ENCODE measurements around the gene ECHDC1. TPM values are rescaled to one million over a fixed set of nuclear protein-coding genes. Genes with fewer than 3 reads are reported as not detected.

Gene ECHDC1
- total and polyA plus RNA-seq, 4 donors = 28.8 to 66.2 (median 50.8) TPM

DNA sequence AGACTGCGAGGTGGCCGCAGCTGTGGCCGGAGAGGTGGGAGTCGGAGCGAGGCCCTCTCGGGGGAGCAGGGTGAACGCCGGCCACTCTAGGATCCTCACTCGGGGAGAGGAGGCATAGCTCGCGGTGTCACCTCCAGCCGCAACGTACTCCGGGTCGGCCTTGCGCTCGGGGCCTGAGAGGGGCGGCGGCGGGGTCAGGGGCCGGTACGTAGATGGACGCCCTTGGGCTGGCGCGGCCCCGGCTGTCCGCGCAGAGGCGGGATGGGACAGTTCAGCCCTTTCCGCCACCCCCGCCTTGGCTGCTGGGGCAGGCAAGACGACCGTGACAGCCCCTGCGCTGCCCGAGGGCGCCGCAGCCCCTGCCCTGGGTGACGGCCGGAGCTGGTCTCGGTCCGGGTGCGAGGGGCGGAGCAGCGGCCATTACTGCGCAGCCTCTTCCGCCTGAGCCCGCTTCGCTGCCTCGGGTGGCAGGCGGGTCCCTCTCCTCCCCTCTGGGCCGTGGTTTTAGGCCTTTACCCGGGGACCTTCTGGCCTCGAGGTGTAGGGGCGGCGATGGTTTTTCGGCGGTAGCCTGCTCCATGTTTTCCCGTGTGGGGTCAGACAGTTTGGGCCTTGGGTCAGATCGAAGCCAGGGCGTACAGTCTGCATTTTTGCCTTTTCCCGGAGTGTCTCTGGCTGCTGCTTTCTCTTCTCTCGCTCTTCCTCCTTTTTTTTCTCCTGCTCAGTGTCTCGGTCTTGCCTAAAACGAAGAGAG lies 76.3 kb downstream of the ECHDC1 start (continued):
- no peak for TF ChIP-seq ZBTB33 (IDR thresholded peaks at IDR 0.05)
- TF ChIP-seq EGR1 (IDR thresholded peaks at IDR 0.05; ENCODE audit: low read depth in 2 of 2) = no peak
- TF ChIP-seq GABPA (IDR thresholded peaks at IDR 0.05 in 1 of 2, conservative IDR thresholded peaks at IDR 0.05 in 1 of 2) = no peak

DNA sequence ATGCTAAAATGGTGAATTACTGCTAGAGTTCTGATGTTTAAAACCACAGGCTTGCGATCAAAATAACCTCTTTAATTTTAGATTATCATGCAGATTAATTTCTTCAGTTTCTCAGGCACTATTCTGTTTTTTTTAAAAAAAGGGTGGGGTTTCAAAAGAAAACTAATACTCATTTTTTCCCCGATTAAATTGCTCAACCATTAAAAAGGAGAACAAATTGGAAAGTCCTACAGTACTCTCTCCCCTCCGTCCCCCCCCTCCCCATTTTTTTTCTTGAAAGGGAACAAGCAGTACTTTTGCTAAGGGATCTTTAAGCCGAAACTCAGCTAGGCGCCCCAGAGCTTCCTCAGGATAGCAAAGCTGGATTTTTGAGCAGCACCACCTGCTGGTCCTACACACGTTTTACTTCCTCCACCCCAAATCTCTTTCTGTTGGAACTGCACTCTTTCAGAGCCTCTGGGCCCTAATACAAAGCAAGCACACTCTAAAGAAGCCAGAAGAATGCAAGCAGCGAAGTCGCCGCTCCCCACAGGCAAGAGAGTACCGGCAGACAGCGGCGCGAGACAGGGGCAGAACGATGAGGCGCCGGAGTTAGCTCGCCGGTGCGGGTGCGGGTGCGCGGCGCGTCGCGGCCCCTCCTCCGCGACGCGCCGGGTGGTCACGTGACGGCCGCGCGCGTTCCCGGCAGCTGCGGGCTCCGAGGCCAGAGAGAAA lies 77.1 kb downstream of the ECHDC1 start, which contains the start of gene RNF146:
TSS of gene RNF146 (plus strand) at position 687 of the 714 bp plus-strand sequence. CDS start 13,475 bp downstream, outside the sequence.
- TF ChIP-seq GABPA (IDR thresholded peaks at IDR 0.05 in 1 of 2, conservative IDR thresholded peaks at IDR 0.05 in 1 of 2) (no peak), CTCF (IDR thresholded peaks at IDR 0.05; ENCODE audit: low read depth, low read length, missing input control) (peak; percentile 70), TAF1 (conservative IDR thresholded peaks at IDR 0.05) (peak; percentile 49), FOXA1 (IDR thresholded peaks at IDR 0.05) (no peak), ATF3 (IDR thresholded peaks at IDR 0.05) (no peak), RXRA (IDR thresholded peaks at IDR 0.05) (no peak), FOXA2 (IDR thresholded peaks at IDR 0.05) (no peak), NR2F2 (IDR thresholded peaks at IDR 0.05) (peak; percentile 42), HNF4G (IDR thresholded peaks at IDR 0.05) (no peak), YY1 (IDR thresholded peaks at IDR 0.05) (no peak), RAD21 (IDR thresholded peaks at IDR 0.05) (peak; percentile 83 to 86), ZBTB33 (IDR thresholded peaks at IDR 0.05) (no peak), SP1 (IDR thresholded peaks at IDR 0.05) (peak; percentile 41), MAX (IDR thresholded peaks at IDR 0.05) (no peak), EGR1 (IDR thresholded peaks at IDR 0.05; ENCODE audit: low read depth in 2 of 2) (no peak), HNF4A (conservative IDR thresholded peaks at IDR 0.05) (peak in 1 of 2 donors; percentile 17), JUND (IDR thresholded peaks at IDR 0.05) (no peak)
- TF ChIP-seq, protein P1, sequence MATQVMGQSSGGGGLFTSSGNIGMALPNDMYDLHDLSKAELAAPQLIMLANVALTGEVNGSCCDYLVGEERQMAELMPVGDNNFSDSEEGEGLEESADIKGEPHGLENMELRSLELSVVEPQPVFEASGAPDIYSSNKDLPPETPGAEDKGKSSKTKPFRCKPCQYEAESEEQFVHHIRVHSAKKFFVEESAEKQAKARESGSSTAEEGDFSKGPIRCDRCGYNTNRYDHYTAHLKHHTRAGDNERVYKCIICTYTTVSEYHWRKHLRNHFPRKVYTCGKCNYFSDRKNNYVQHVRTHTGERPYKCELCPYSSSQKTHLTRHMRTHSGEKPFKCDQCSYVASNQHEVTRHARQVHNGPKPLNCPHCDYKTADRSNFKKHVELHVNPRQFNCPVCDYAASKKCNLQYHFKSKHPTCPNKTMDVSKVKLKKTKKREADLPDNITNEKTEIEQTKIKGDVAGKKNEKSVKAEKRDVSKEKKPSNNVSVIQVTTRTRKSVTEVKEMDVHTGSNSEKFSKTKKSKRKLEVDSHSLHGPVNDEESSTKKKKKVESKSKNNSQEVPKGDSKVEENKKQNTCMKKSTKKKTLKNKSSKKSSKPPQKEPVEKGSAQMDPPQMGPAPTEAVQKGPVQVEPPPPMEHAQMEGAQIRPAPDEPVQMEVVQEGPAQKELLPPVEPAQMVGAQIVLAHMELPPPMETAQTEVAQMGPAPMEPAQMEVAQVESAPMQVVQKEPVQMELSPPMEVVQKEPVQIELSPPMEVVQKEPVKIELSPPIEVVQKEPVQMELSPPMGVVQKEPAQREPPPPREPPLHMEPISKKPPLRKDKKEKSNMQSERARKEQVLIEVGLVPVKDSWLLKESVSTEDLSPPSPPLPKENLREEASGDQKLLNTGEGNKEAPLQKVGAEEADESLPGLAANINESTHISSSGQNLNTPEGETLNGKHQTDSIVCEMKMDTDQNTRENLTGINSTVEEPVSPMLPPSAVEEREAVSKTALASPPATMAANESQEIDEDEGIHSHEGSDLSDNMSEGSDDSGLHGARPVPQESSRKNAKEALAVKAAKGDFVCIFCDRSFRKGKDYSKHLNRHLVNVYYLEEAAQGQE (IDR thresholded peaks at IDR 0.05) = peak; percentile 73
- Histone ChIP-seq H3K27me3 (ENCODE audit: control insufficient read depth in 4 of 4, insufficient read depth in 4 of 4, low read length in 3 of 4) (no peaks in the 10 kb centered on the region), H3K4me3 (ENCODE audit: low read depth in 1 of 3, low read length in 3 of 3) (peak within 1 kb of the TSS; percentile 80 to 99 (median 92)), H3K4me1 (ENCODE audit: control insufficient read depth in 4 of 4, insufficient read depth in 4 of 4, low read length in 3 of 4) (peaks cover 0 to 33% (median 6%) of the 10 kb centered on the region in 4 donors), H3K27ac (ENCODE audit: low read depth in 1 of 2, low read length in 2 of 2) (peak within 1 kb of the TSS; percentile 99 to 100), H3K36me3 (ENCODE audit: control insufficient read depth in 4 of 4, insufficient read depth in 3 of 4, low read depth in 1 of 4, low read length in 3 of 4) (no peaks in the 10 kb centered on the region), H3K9ac (ENCODE audit: low read depth in 1 of 2, low read length in 2 of 2) (peak within 1 kb of the TSS; percentile 99 to 100), H3K9me3 (ENCODE audit: control insufficient read depth in 4 of 4, low read length in 3 of 4) (no peaks in the 10 kb centered on the region)
- no peak for DNase-seq (ENCODE audit: low spot score)
- under 1% methylated on average over 40 of the region's 40 CpGs for WGBS
